IPS DF 6.9 (cell line): ENCODE measurements around the gene ERCC3.
"Not testable (repeated sequence)": the region's sequence is repeated elsewhere in the genome, so short reads cannot be mapped to it uniquely, and the experiment has no call there.

Experiments
- DNase-seq: peaks from one replicate; pipeline ENCODE4 v3.0.0-alpha.2; 2013; ENCODE audit warnings: low read depth, low spot score
- H3K27ac ChIP-seq: one replicate; pipeline ENCODE4 v1.5.1; 2013; ENCODE audit warnings: low read length, control low read depth
- H3K27me3 ChIP-seq: 2 replicates; pipeline ENCODE4 v1.6.1; 2013; ENCODE audit warnings: mild to moderate bottlenecking, low read length; ENCODE audit not compliant: control insufficient read depth, insufficient read depth
- H3K36me3 ChIP-seq: 2 replicates; pipeline ENCODE4 v1.6.1; 2013; ENCODE audit warnings: low read length; ENCODE audit not compliant: control insufficient read depth, insufficient read depth
- H3K4me1 ChIP-seq: 2 replicates; pipeline ENCODE4 v1.6.1; 2013; ENCODE audit warnings: low read length; ENCODE audit not compliant: control insufficient read depth, insufficient read depth
- H3K4me3 ChIP-seq: 2 replicates; pipeline ENCODE4 v1.5.1; 2013; ENCODE audit warnings: mild to moderate bottlenecking, low read length
- H3K9me3 ChIP-seq: 2 replicates; pipeline ENCODE4 v1.6.1; 2013; ENCODE audit warnings: low read length, inconsistent platforms; ENCODE audit not compliant: control insufficient read depth, insufficient read depth
- WGBS: extraction: QIAGEN DNeasy Blood & Tissue Kit; methylation state at CpG from one replicate; pipeline ENCODE4 v1.1.7; 2013; ENCODE audit warnings: mixed read lengths, missing lambda C conversion rate; ENCODE audit not compliant: insufficient read length, insufficient coverage; 5-methylcytosine and 5-hydroxymethylcytosine counted together

The ERCC3 gene

GRCh38 chr2:127255721-127256120 is 38.2 kb downstream of the ERCC3 start:
- H3K4me3 ChIP-seq: no peak overlapping the region
- no CpG with 5 or more reads among the region's 6 CpGs for WGBS
- H3K36me3 ChIP-seq: peaks cover 23% of the 10 kb centered on the region
- no peaks in the 10 kb centered on the region for H3K4me1 ChIP-seq
- no peaks in the 10 kb centered on the region for H3K27me3 ChIP-seq
- H3K9me3 ChIP-seq: no peaks in the 10 kb centered on the region
- DNase-seq: no peak
- H3K27ac ChIP-seq: no peak overlapping the region

GRCh38 chr2:127255146-127255545 is 38.8 kb downstream of the ERCC3 start:
- Histone ChIP-seq H3K36me3 (peaks cover 19% of the 10 kb centered on the region; the same call in 1 of the 2 replicates), H3K9me3 (no peaks in the 10 kb centered on the region), H3K4me1 (no peaks in the 10 kb centered on the region), H3K27me3 (no peaks in the 10 kb centered on the region), H3K27ac (no peak overlapping the region), H3K4me3 (no peak overlapping the region)
- DNase-seq: no peak
- no CpG with 5 or more reads among the region's 2 CpGs for WGBS

GRCh38 chr2:127254386-127254981 is 39.5 kb downstream of the ERCC3 start:
- Histone ChIP-seq H3K27me3 (no peaks in the 10 kb centered on the region), H3K4me1 (no peaks in the 10 kb centered on the region), H3K27ac (no peak overlapping the region), H3K36me3 (peaks cover 17% of the 10 kb centered on the region; the same call in 1 of the 2 replicates), H3K9me3 (no peaks in the 10 kb centered on the region), H3K4me3 (no peak overlapping the region)
- WGBS: no CpG with 5 or more reads among the region's 7 CpGs
- no peak for DNase-seq

DNA sequence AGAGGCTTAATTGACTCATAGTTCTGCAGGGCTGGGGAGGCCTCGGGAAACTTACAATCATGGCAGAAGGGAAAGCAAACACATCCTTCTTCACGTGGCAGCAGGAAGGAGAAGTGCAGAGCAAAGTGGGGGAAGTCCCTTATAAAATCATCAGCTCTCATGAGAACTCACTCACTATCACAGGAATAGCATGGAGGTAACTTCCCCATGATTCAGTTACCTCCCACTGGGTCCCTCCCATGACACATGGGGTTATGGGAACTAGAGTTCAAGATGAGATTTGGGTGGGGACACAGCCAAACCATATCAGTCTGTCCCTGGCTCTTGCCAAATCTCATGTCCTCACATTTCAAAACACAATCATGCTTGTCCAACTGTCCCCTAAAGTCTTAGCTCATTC is 52.8 kb downstream of the ERCC3 start:
- H3K4me3 ChIP-seq, H3K36me3 ChIP-seq, H3K27ac ChIP-seq, H3K4me1 ChIP-seq, H3K27me3 ChIP-seq, H3K9me3 ChIP-seq, DNase-seq: not testable (repeated sequence)
- WGBS: no CpG with 5 or more reads among the region's 2 CpGs

GRCh38 chr2:127239395-127239794 is 54.5 kb downstream of the ERCC3 start:
- Histone ChIP-seq H3K9me3 (no peaks in the 10 kb centered on the region), H3K27ac (no peak overlapping the region), H3K36me3 (no peaks in the 10 kb centered on the region), H3K4me1 (no peaks in the 10 kb centered on the region), H3K4me3 (no peak overlapping the region), H3K27me3 (no peaks in the 10 kb centered on the region)
- no CpG with 5 or more reads among the region's 1 CpG for WGBS
- DNase-seq: no peak

DNA sequence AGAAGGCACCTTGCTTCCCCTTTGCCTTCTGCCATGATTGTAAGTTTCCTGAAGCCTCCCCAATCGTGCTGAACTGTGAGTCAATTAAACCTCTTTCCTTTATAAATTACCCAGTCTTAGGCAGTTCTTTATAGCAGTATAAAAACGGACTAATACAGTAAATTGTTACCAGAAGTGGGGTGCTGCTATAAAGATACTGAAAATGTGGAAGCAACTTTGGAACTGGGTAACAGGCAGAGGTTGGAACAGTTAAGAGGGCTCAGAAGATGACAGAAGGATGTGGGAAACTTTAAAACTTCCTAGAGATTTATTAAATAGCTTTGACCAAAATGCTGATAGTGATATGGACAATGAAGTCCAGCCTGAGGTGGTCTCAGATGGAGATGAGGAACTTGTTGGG is 56.2 kb downstream of the ERCC3 start:
- DNase-seq, H3K27me3 ChIP-seq, H3K4me1 ChIP-seq, H3K4me3 ChIP-seq, H3K36me3 ChIP-seq, H3K27ac ChIP-seq, H3K9me3 ChIP-seq: not testable (repeated sequence)
- WGBS: no CpG with 5 or more reads among the region's 2 CpGs

- Histone ChIP-seq H3K4me3 (no peak overlapping the region), H3K9me3 (no peaks in the 10 kb centered on the region), H3K27me3 (no peaks in the 10 kb centered on the region), H3K4me1 (no peaks in the 10 kb centered on the region), H3K27ac (no peak overlapping the region), H3K36me3 (no peaks in the 10 kb centered on the region)
- no peak for DNase-seq
- no CpG with 5 or more reads among the region's 6 CpGs for WGBS
Observed at GRCh38 chr2:127235082-127235702, 58.8 kb downstream of the ERCC3 start.

- no peak for DNase-seq
- WGBS: no CpG with 5 or more reads among the region's 8 CpGs
- Histone ChIP-seq H3K36me3 (no peaks in the 10 kb centered on the region), H3K27ac (no peak overlapping the region), H3K4me3 (no peak overlapping the region), H3K9me3 (no peaks in the 10 kb centered on the region), H3K27me3 (no peaks in the 10 kb centered on the region), H3K4me1 (no peaks in the 10 kb centered on the region)
Observed at GRCh38 chr2:127233710-127234109, 60.2 kb downstream of the ERCC3 start.

DNA sequence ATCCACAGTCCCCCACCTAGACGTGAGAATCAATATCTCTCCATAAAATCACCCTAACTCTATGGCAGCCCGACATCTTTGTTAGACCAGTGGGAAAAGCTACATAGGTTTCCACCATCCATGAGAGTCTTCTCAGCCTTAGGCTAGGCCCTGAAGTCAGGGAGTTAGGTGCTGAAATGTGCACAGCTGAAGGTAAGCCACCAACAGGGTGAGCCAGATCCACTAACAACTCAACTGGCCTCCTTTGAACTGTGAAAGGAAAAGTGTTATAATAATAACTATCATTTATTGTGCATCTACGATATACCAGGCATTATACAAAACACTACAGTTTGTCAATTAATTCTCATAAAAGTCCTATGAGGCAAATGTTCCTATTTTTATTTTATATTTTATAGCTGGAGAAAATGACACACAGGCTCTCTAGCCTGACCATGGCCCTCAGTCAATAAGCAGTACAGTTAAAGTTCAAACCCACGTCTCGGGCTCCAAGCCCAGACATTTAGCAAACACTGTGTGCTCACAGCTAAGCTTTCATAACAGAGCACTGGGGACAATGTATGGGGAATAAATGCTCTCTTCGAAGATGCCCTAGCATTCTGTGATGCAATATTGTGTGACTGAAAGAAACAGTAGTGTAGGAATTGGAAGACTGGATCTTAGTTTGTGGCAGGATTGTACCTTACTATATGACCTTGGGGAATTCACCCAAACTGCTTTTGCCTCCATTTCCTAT is 62.6 kb downstream of the ERCC3 start:
- Histone ChIP-seq H3K9me3 (no peaks in the 10 kb centered on the region), H3K27ac (no peak overlapping the region), H3K36me3 (no peaks in the 10 kb centered on the region), H3K4me1 (no peaks in the 10 kb centered on the region), H3K27me3 (no peaks in the 10 kb centered on the region), H3K4me3 (no peak overlapping the region)
- WGBS: no CpG with 5 or more reads among the region's 6 CpGs
- no peak for DNase-seq

- Histone ChIP-seq H3K9me3 (no peaks in the 10 kb centered on the region), H3K27ac (no peak overlapping the region), H3K27me3 (no peaks in the 10 kb centered on the region), H3K4me1 (no peaks in the 10 kb centered on the region), H3K4me3 (no peak overlapping the region), H3K36me3 (no peaks in the 10 kb centered on the region)
- no peak for DNase-seq
- no CpG with 5 or more reads among the region's 4 CpGs for WGBS
Observed at GRCh38 chr2:127229555-127229954, 64.4 kb downstream of the ERCC3 start.
